ENCODE data around the gene BBIP1.

GRCh38 chr10:110887560-110887959 lies 31.4 kb downstream of the BBIP1 start:
- TF ChIP-seq CTCF (IDR thresholded peaks at IDR 0.05; ENCODE audit: insufficient read depth, low read length, poor library complexity, severe bottlenecking), result no peak
- no peak for TF ChIP-seq EZH2phosphoT487 (conservative IDR thresholded peaks at IDR 0.05; ENCODE audit: low read length)
